ENCODE results near the gene CACTIN. TPM values are rescaled to one million over a fixed set of nuclear protein-coding genes. Genes with fewer than 3 reads are reported as not detected.
A peak's percentile ranks its signal among the peaks of the same experiment; 100 is the strongest.

CACTIN gene
- total RNA-seq, 4 donors from 2014 or later, result 28.7 to 45.0 (median 34.2) TPM

DNA sequence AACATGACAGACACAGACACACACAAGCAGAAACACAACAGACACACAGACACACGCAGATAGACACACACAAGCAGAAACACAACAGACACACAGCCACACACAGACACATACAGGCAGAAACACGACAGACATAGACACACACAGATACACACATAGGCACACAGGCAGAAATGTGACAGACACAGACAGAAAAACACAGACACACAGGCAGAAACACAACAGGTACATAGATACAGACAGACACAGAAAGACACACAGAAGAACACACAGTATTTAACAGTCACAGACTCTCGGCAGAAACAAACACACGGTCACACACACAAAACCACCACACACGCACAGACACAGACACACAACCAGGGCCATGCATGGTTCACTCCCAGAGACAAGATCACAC lies 20.8 kb downstream of the CACTIN start:
- Histone ChIP-seq H3K36me3 (peaks cover 0 to 2% (median 1%) of the 10 kb centered on the region in 4 donors), H3K27ac (replicated peaks in 1 of 4) (peak overlapping the region; percentile 77 to 87 (median 86)), H3K4me3 (peak overlapping the region; percentile 57 to 83 (median 66)), H3K4me1 (peaks cover 56 to 79% (median 78%) of the 10 kb centered on the region in 4 donors), H3K9me3 (no peaks in the 10 kb centered on the region), H3K27me3 (no peaks in the 10 kb centered on the region)
- intact Hi-C loops (cut with DNase I), result no loop called here
- DNase-seq (ENCODE audit: extremely low spot score), result no peak
- TF ChIP-seq, protein P1, sequence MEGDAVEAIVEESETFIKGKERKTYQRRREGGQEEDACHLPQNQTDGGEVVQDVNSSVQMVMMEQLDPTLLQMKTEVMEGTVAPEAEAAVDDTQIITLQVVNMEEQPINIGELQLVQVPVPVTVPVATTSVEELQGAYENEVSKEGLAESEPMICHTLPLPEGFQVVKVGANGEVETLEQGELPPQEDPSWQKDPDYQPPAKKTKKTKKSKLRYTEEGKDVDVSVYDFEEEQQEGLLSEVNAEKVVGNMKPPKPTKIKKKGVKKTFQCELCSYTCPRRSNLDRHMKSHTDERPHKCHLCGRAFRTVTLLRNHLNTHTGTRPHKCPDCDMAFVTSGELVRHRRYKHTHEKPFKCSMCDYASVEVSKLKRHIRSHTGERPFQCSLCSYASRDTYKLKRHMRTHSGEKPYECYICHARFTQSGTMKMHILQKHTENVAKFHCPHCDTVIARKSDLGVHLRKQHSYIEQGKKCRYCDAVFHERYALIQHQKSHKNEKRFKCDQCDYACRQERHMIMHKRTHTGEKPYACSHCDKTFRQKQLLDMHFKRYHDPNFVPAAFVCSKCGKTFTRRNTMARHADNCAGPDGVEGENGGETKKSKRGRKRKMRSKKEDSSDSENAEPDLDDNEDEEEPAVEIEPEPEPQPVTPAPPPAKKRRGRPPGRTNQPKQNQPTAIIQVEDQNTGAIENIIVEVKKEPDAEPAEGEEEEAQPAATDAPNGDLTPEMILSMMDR (IDR thresholded peaks at IDR 0.05), result no peak
- no peak for TF ChIP-seq EP300 (IDR thresholded peaks at IDR 0.05)
- no peak for TF ChIP-seq POLR2A (IDR thresholded peaks at IDR 0.05; ENCODE audit: low read depth)
- TF ChIP-seq POLR2AphosphoS5 (IDR thresholded peaks at IDR 0.05), result no peak
- WGBS, result 41% methylated on average over 5 of the region's 5 CpGs

DNA sequence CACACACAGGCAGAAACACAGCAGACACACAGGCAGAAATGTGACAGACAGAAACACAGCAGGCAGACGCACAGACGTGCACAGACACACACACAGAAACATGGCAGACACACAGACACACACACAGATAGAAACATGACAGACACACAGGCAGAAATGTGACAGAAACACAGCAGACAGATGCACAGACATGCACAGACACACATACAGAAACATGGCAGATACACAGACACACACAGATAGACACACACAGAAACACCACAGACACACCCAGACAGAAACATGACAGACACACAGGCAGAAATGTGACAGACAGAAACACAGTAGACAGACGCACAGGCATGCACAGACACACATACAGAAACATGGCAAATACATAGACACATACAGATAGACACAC lies 21.2 kb downstream of the CACTIN start:
- H3K27me3 ChIP-seq, result no peaks in the 10 kb centered on the region
- TF ChIP-seq POLR2AphosphoS5 (IDR thresholded peaks at IDR 0.05) (no peak), EP300 (IDR thresholded peaks at IDR 0.05) (no peak), POLR2A (IDR thresholded peaks at IDR 0.05; ENCODE audit: low read depth) (no peak)
- TF ChIP-seq, protein P1 (IDR thresholded peaks at IDR 0.05), result no peak
- peak overlapping the region in 3 of 4 donors; percentile 77 to 86 (median 85) for H3K27ac ChIP-seq (replicated peaks in 1 of 4)
- DNase-seq (ENCODE audit: extremely low spot score), result no peak
- intact Hi-C loops (cut with DNase I), result no loop called here
- no peaks in the 10 kb centered on the region for H3K9me3 ChIP-seq
- 40% methylated on average over 3 of the region's 3 CpGs for WGBS
- peaks cover 0 to 2% (median under 1%) of the 10 kb centered on the region in 4 donors for H3K36me3 ChIP-seq
- H3K4me3 ChIP-seq, result peak overlapping the region; percentile 57 to 83 (median 66)
- peaks cover 56 to 77% (median 76%) of the 10 kb centered on the region in 4 donors for H3K4me1 ChIP-seq

DNA sequence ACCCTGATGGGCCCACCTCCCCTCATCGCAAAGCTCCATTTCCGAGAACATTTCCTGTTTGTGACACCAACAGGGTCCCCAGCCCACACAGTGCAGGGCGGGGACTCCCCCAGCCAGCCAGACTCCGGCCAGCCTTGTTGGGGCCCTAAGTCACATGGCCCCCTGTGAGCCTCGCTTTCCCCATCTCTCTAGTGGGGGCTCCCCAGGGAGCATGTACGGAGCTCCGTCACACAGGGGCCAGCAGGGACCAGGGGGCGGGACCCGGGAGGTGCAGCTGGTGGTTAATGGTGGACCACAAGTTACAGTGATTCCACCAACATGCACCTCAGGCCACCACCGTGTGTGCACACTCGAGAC lies 21.6 kb downstream of the CACTIN start:
- Histone ChIP-seq H3K9me3 (no peaks in the 10 kb centered on the region), H3K4me1 (peaks cover 52 to 73% (median 72%) of the 10 kb centered on the region in 4 donors), H3K36me3 (peaks cover 0 to 6% (median 2%) of the 10 kb centered on the region in 4 donors), H3K27me3 (no peaks in the 10 kb centered on the region), H3K4me3 (peak overlapping the region; percentile 57 to 83 (median 66)), H3K27ac (replicated peaks in 1 of 4) (peak overlapping the region; percentile 69 to 86 (median 79))
- no peak for TF ChIP-seq POLR2A (IDR thresholded peaks at IDR 0.05; ENCODE audit: low read depth)
- TF ChIP-seq, protein P1 (IDR thresholded peaks at IDR 0.05), result no peak
- TF ChIP-seq EP300 (IDR thresholded peaks at IDR 0.05), result no peak
- TF ChIP-seq POLR2AphosphoS5 (IDR thresholded peaks at IDR 0.05), result no peak
- WGBS, result 47% methylated on average over 9 of the region's 11 CpGs
- intact Hi-C loops (cut with DNase I), result no loop called here
- DNase-seq (ENCODE audit: extremely low spot score), result no peak

DNA sequence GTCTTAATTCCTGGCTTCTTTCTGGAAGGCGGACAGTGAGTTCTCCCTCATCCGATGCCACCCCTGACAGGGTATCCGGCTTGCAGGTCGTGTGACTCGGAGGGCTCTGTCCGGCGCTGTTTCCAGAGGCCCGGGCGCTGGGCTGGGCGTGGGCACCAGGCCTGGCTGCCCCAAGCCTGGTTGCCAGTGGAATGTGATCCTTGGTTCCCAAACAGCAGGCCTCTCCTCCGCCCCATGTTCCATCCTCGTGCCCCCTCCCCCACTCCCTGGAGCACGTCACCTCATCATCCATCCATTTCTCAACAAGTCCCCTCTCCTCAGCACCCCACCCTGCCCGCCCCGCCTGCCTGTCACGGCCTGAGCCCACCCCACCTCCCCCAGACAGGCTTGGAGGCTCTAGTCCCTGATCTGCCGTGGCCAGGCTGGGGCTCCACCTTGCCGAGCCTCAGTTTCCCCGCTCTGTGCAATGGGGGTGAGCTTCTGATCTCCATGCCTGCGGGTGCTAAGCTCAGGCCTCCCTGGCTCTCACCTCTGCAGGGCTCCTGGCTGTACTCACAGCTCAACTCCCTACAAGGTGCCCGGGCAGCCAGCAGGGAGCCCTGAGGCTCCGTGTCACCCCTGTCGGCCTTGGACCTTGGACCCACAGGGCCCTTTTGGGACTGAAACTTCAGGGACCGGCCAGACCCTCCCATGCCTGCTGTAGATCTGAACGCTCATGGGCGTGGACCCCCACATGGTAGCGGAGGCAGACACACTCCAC lies 22.2 kb downstream of the CACTIN start:
- no peak for TF ChIP-seq POLR2A (IDR thresholded peaks at IDR 0.05; ENCODE audit: low read depth)
- TF ChIP-seq, protein P1 (IDR thresholded peaks at IDR 0.05), result no peak
- no peak for TF ChIP-seq EP300 (IDR thresholded peaks at IDR 0.05)
- no peak for TF ChIP-seq POLR2AphosphoS5 (IDR thresholded peaks at IDR 0.05)
- no peaks in the 10 kb centered on the region for H3K9me3 ChIP-seq
- H3K27me3 ChIP-seq, result no peaks in the 10 kb centered on the region
- WGBS, result 74% methylated on average over 18 of the region's 27 CpGs
- DNase-seq (ENCODE audit: extremely low spot score), result no peak
- H3K4me1 ChIP-seq, result peaks cover 46 to 67% (median 67%) of the 10 kb centered on the region in 4 donors
- peaks cover 0 to 11% (median 7%) of the 10 kb centered on the region in 4 donors for H3K36me3 ChIP-seq
- peak overlapping the region; percentile 57 to 83 (median 66) for H3K4me3 ChIP-seq
- peak overlapping the region; percentile 69 to 86 (median 79) for H3K27ac ChIP-seq (replicated peaks in 1 of 4)
- intact Hi-C loops (cut with DNase I), result no loop called here
